ENCODE data around the gene RRP36. TPM values are rescaled to one million over a fixed set of nuclear protein-coding genes. Genes with fewer than 3 reads are reported as not detected.

The RRP36 gene
- total RNA-seq, 1 experiment from 2014 or later: 63.4 TPM

GRCh38 chr6:43050981-43051380 lies 29.6 kb downstream of the RRP36 start:
- Histone ChIP-seq H3K4me2 (ENCODE audit: low read length) (no peak overlapping the region), H3K36me3 (ENCODE audit: control insufficient read depth in 1 of 2, insufficient read depth in 2 of 2, low read length in 2 of 2) (peaks cover 14% of the 10 kb centered on the region in 2 experiments; a peak in 3 of 4 replicates), H3K27ac (ENCODE audit: low read depth, low read length) (no peak overlapping the region), H3K9me2 (ENCODE audit: insufficient read depth) (no peaks in the 10 kb centered on the region), H3K9ac (ENCODE audit: low read length) (no peak overlapping the region), H3K79me2 (ENCODE audit: insufficient read depth, low read length) (peaks cover 25% of the 10 kb centered on the region), H4K20me1 (ENCODE audit: insufficient read depth) (no peaks in the 10 kb centered on the region), H3K4me3 (replicated peaks in 1 of 2; ENCODE audit: low read depth in 1 of 2, low read length in 2 of 2) (no peak overlapping the region), H3K4me1 (ENCODE audit: control insufficient read depth in 1 of 2, insufficient read depth in 2 of 2, low read length in 2 of 2) (peaks cover 6 to 21% of the 10 kb centered on the region in 2 experiments; a peak in 3 of 4 replicates), H2AFZ (ENCODE audit: low read depth, low read length, poor library complexity, severe bottlenecking) (no peak overlapping the region), H3K9me3 (ENCODE audit: control insufficient read depth in 1 of 2, insufficient read depth in 1 of 2, low read depth in 1 of 2, low read length in 2 of 2) (no peaks in the 10 kb centered on the region), H3K27me3 (ENCODE audit: insufficient read depth, low read length) (no peaks in the 10 kb centered on the region)
- DNase-seq (ENCODE audit: low read depth, low spot score): no peak
- ChIA-PET POLR2A (no interaction called here), CTCF (no interaction called here), RAD21 (ENCODE audit: low non-redundant PET in 1 of 2, low total read pairs in 2 of 2, uncharacterized antibody in 2 of 2, unreplicated experiment in 2 of 2) (no interaction called here)
- no peak for TF ChIP-seq FOSL1 (IDR thresholded peaks at IDR 0.05; ENCODE audit: low read depth)
- TF ChIP-seq REST (IDR thresholded peaks at IDR 0.05; ENCODE audit: low read depth): no peak
- TF ChIP-seq RAD21 (IDR thresholded peaks at IDR 0.05; ENCODE audit: low read depth): no peak
- TF ChIP-seq ELF1 (IDR thresholded peaks at IDR 0.05; ENCODE audit: borderline replicate concordance, low read depth): no peak
- no peak for TF ChIP-seq JUND (IDR thresholded peaks at IDR 0.05)
- no peak for TF ChIP-seq EZH2 (IDR thresholded peaks at IDR 0.05)
- no peak for TF ChIP-seq ZBTB33 (IDR thresholded peaks at IDR 0.05; ENCODE audit: extremely low read depth, insufficient replicate concordance, low read length)
- no peak for TF ChIP-seq EGR1 (IDR thresholded peaks at IDR 0.05; ENCODE audit: low read depth)
- TF ChIP-seq YY1 (IDR thresholded peaks at IDR 0.05; ENCODE audit: extremely low read depth, insufficient replicate concordance, low read depth, low read length): no peak
- no peak for TF ChIP-seq EZH2phosphoT487 (IDR thresholded peaks at IDR 0.05; ENCODE audit: borderline replicate concordance)
- TF ChIP-seq CBX3 (IDR thresholded peaks at IDR 0.05; ENCODE audit: low read depth): no peak
- TF ChIP-seq ZFX (IDR thresholded peaks at IDR 0.05): no peak
- TF ChIP-seq SRF (IDR thresholded peaks at IDR 0.05; ENCODE audit: low read depth): no peak
- no peak for TF ChIP-seq TCF7L2 (IDR thresholded peaks at IDR 0.05; ENCODE audit: borderline replicate concordance, extremely low read depth, insufficient read depth, insufficient read length)
- TF ChIP-seq ZNF274 (IDR thresholded peaks at IDR 0.05; ENCODE audit: low read depth, low read length): no peak
- TF ChIP-seq ATF3 (IDR thresholded peaks at IDR 0.05): no peak
- TF ChIP-seq CEBPB (IDR thresholded peaks at IDR 0.05; ENCODE audit: low read depth): no peak
- no peak for TF ChIP-seq MAX (IDR thresholded peaks at IDR 0.05)
- TF ChIP-seq CTCF (IDR thresholded peaks at IDR 0.05 in 2 of 3, conservative IDR thresholded peaks at IDR 0.05 in 1 of 3; ENCODE audit: borderline replicate concordance in 1 of 3, insufficient read depth in 1 of 3, low read depth in 2 of 3, low read length in 2 of 3): no peak
- no peak for ATAC-seq
- no TSS peak for BruUV-seq (replicated peaks)
- intact Hi-C loops (cut with micrococcal nuclease): no loop called here
